Thyroid gland (tissue), 4 donors: Measurements from ENCODE around the gene LAMA2.

Experiments used
- POLR2A ChIP-seq, 2 donors: fragments of 450-650 bp; IDR thresholded peaks; one replicate each; pipeline ENCODE4 v1.6.1; 2017; ENCODE audit warnings: antibody characterized with exemption in 2 of 2, mild to moderate bottlenecking in 2 of 2, moderate library complexity in 1 of 2
- TF ChIP-seq, protein P1 (sequence below), 6 experiments: fragments of 200-600 bp in 3 of 6; fragments of 450-650 bp in 3 of 6; sonication (generic) in 3 of 6; IDR thresholded peaks; one replicate each; pipeline ENCODE4 v1.5.1; 2016 to 2019; ENCODE audit warnings: antibody characterized with exemption in 6 of 6, mild to moderate bottlenecking in 2 of 6, inconsistent platforms in 1 of 6, moderate library complexity in 1 of 6

DNA sequence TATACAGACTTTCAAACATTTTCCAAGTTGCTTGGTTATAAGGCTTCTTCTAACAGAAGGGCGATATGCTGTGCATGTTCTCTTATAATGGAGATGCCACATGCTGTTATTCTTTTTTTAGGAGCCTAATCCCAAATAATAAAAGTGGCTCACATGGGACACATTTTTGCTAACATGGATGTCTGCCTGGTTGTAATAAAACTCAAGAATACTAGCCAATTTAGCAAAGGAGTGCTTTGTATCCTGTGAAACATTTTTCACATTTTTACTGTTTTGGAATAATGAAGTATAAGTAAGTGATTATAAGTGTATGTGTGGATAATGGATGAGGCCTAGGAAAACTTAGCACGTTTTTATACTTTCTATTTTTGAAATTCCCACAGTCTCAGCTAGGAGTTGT lies 312.2 kb downstream of the LAMA2 start:
- TF ChIP-seq, protein P1, sequence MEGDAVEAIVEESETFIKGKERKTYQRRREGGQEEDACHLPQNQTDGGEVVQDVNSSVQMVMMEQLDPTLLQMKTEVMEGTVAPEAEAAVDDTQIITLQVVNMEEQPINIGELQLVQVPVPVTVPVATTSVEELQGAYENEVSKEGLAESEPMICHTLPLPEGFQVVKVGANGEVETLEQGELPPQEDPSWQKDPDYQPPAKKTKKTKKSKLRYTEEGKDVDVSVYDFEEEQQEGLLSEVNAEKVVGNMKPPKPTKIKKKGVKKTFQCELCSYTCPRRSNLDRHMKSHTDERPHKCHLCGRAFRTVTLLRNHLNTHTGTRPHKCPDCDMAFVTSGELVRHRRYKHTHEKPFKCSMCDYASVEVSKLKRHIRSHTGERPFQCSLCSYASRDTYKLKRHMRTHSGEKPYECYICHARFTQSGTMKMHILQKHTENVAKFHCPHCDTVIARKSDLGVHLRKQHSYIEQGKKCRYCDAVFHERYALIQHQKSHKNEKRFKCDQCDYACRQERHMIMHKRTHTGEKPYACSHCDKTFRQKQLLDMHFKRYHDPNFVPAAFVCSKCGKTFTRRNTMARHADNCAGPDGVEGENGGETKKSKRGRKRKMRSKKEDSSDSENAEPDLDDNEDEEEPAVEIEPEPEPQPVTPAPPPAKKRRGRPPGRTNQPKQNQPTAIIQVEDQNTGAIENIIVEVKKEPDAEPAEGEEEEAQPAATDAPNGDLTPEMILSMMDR (IDR thresholded peaks at IDR 0.05): no peak
- TF ChIP-seq POLR2A (IDR thresholded peaks at IDR 0.05): no peak
